Suprapubic skin (tissue), 3 donors: ENCODE results near the gene PSMG2.

ENCODE experiments used
- POLR2AphosphoS5 ChIP-seq, 3 donors: sonication (generic); formaldehyde crosslinking; IDR thresholded peaks; one replicate each; pipeline ENCODE4 v1.6.1; 2017; ENCODE audit warnings: antibody characterized with exemption in 3 of 3
- TF ChIP-seq, protein P1 (sequence below), 2 donors: fragments of 200-600 bp in 1 of 2; fragments of 450-650 bp in 1 of 2; sonication (generic) in 1 of 2; IDR thresholded peaks; one replicate each; pipeline ENCODE4 v1.5.1; 2016 to 2019; ENCODE audit warnings: antibody characterized with exemption in 2 of 2, mild to moderate bottlenecking in 1 of 2, moderate library complexity in 1 of 2

GRCh38 chr18:12765126-12765525 lies 62.3 kb downstream of the PSMG2 start:
- TF ChIP-seq, protein P1, sequence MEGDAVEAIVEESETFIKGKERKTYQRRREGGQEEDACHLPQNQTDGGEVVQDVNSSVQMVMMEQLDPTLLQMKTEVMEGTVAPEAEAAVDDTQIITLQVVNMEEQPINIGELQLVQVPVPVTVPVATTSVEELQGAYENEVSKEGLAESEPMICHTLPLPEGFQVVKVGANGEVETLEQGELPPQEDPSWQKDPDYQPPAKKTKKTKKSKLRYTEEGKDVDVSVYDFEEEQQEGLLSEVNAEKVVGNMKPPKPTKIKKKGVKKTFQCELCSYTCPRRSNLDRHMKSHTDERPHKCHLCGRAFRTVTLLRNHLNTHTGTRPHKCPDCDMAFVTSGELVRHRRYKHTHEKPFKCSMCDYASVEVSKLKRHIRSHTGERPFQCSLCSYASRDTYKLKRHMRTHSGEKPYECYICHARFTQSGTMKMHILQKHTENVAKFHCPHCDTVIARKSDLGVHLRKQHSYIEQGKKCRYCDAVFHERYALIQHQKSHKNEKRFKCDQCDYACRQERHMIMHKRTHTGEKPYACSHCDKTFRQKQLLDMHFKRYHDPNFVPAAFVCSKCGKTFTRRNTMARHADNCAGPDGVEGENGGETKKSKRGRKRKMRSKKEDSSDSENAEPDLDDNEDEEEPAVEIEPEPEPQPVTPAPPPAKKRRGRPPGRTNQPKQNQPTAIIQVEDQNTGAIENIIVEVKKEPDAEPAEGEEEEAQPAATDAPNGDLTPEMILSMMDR (IDR thresholded peaks at IDR 0.05) = no peak
- TF ChIP-seq POLR2AphosphoS5 (IDR thresholded peaks at IDR 0.05) = no peak
